Measurements from ENCODE around the gene WDR47.

DNA sequence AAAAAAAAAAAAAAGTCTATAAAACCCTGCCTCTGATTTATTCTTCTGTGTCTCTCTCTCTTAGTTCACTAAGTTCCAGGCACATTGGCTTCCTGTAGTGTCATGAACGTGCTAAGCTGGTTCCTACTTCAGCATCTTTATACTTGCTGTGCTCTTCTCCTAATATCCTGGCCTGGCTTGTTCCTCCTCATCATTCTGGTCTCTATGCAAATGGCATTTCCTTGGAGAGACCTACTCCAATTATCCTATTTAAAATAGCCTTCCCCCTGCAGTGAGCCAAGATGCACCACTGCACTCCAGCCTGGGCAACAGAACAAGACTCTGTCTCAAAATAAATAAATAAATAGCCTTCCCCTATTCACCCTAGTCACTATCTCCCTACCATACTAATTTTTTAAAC lies 69.0 kb downstream of the WDR47 start:
- TF ChIP-seq, protein P1, sequence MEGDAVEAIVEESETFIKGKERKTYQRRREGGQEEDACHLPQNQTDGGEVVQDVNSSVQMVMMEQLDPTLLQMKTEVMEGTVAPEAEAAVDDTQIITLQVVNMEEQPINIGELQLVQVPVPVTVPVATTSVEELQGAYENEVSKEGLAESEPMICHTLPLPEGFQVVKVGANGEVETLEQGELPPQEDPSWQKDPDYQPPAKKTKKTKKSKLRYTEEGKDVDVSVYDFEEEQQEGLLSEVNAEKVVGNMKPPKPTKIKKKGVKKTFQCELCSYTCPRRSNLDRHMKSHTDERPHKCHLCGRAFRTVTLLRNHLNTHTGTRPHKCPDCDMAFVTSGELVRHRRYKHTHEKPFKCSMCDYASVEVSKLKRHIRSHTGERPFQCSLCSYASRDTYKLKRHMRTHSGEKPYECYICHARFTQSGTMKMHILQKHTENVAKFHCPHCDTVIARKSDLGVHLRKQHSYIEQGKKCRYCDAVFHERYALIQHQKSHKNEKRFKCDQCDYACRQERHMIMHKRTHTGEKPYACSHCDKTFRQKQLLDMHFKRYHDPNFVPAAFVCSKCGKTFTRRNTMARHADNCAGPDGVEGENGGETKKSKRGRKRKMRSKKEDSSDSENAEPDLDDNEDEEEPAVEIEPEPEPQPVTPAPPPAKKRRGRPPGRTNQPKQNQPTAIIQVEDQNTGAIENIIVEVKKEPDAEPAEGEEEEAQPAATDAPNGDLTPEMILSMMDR (conservative IDR thresholded peaks at IDR 0.05): no peak
- TF ChIP-seq EZH2 (IDR thresholded peaks at IDR 0.05; ENCODE audit: low read depth): no peak

Data from PC-9 (cell line).